Measurements from ENCODE around the gene PKNOX1. TPM values are rescaled to one million over a fixed set of nuclear protein-coding genes. Genes with fewer than 3 reads are reported as not detected.
"Not testable (repeated sequence)": the region's sequence is repeated elsewhere in the genome, so short reads cannot be mapped to it uniquely, and the experiment has no call there.

Gene PKNOX1
- polyA plus RNA-seq, 2 donors = 6.0 to 7.1 TPM

DNA sequence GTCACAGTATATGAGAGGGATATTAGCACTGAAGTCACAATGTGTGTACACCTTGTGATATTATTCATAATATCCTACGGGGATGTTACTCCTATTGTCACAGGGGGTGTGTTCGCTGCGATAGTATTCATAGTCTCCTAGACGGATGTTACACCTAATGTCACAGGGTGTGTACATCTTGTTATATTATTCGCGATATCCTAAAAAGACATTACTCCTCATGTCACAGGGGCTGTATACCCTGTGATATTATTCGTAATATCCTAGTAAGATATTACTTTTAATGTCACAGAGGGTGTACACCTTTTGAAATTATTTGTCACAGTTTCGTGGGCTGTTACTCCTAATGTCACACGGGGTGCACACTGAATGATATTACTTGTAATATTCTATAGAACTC, 23.2 kb upstream of the PKNOX1 start:
- not testable (repeated sequence) for H3K4me3 ChIP-seq (ENCODE audit: low read depth in 1 of 2, low read length in 2 of 2); H3K36me3 ChIP-seq (ENCODE audit: control insufficient read depth in 2 of 2, insufficient read depth in 2 of 2, low read length in 1 of 2); H3K27ac ChIP-seq (ENCODE audit: low read depth in 2 of 2, low read length in 1 of 2); H3K4me1 ChIP-seq (ENCODE audit: control insufficient read depth in 2 of 2, insufficient read depth in 2 of 2, low read length in 1 of 2); H3K9me3 ChIP-seq (ENCODE audit: control insufficient read depth in 2 of 2, insufficient read depth in 1 of 2, low read depth in 1 of 2, low read length in 1 of 2); H3K27me3 ChIP-seq (ENCODE audit: control insufficient read depth in 1 of 2, insufficient read depth in 2 of 2, low read length in 2 of 2)
- WGBS, 2 donors = 91 to 95% methylated on average over 9 of the region's 9 CpGs

DNA sequence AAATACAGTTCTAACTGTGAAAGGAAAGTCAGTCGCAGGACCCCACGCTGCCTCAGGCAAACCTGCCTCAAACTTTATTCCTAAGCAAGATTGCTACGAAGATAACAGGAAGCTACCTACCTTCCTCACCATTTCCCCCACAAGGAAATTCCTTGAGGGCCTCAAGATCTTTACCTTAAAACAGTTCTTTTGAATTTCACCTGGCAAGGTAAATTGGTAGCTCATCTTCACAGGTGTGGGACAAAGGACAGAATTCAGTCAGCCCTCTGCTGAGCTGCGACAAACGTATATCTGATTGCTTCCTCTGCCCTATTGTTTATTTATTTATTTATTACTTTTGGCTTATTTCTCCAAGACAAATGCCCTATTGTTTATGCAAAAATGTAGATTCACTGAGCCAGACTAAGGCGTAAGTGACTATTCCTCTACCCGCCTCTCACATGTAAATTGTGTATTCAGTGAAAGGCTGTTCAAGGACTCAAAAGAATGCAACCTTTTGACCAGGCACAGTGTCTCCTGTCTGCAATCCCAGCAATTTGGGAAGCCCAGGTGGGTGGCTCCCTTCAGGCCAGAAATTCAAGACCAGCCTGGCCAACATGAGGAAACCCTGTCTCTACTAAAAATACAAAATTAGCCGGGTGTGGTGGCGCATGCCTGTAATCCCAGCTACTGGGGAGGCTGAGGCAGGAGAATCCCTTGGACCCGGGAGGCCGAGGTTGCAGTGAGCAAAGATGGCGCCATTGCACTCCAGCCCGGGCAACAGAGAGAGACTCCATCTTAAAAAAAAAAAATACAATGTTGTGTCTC, 17.3 kb upstream of the PKNOX1 start:
- no peaks in the 10 kb centered on the region for H3K4me1 ChIP-seq (ENCODE audit: control insufficient read depth in 2 of 2, insufficient read depth in 2 of 2, low read length in 1 of 2)
- H3K9me3 ChIP-seq (ENCODE audit: control insufficient read depth in 2 of 2, insufficient read depth in 1 of 2, low read depth in 1 of 2, low read length in 1 of 2) = no peaks in the 10 kb centered on the region
- H3K36me3 ChIP-seq (ENCODE audit: control insufficient read depth in 2 of 2, insufficient read depth in 2 of 2, low read length in 1 of 2) = no peaks in the 10 kb centered on the region
- WGBS, 2 donors = 83 to 87% methylated on average over 13 of the region's 13 CpGs
- H3K27me3 ChIP-seq (ENCODE audit: control insufficient read depth in 1 of 2, insufficient read depth in 2 of 2, low read length in 2 of 2) = no peaks in the 10 kb centered on the region
- H3K27ac ChIP-seq (ENCODE audit: low read depth in 2 of 2, low read length in 1 of 2) = no peak overlapping the region
- no peak overlapping the region for H3K4me3 ChIP-seq (ENCODE audit: low read depth in 1 of 2, low read length in 2 of 2)

DNA sequence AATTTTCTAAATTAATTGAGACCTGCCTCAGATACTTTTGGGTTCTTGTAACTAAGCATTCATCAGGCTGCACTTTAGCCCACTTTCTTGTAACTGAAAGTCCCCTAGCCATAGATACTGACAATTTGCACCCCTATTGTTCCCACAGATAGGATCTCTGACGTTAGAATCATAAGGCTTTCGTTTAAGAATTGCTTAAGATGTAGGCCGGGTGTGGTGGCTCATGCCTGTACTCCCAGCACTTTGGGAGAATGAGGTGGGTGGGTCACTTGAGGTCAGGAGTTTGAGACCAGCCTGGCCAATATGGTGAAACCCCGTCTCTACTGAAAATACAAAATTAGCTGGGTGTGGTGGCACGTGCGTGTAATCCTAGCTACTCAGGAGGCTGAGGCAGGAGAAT, 16.2 kb upstream of the PKNOX1 start:
- not testable (repeated sequence) for H3K27me3 ChIP-seq (ENCODE audit: control insufficient read depth in 1 of 2, insufficient read depth in 2 of 2, low read length in 2 of 2); H3K4me1 ChIP-seq (ENCODE audit: control insufficient read depth in 2 of 2, insufficient read depth in 2 of 2, low read length in 1 of 2); H3K4me3 ChIP-seq (ENCODE audit: low read depth in 1 of 2, low read length in 2 of 2); H3K36me3 ChIP-seq (ENCODE audit: control insufficient read depth in 2 of 2, insufficient read depth in 2 of 2, low read length in 1 of 2); H3K27ac ChIP-seq (ENCODE audit: low read depth in 2 of 2, low read length in 1 of 2); H3K9me3 ChIP-seq (ENCODE audit: control insufficient read depth in 2 of 2, insufficient read depth in 1 of 2, low read depth in 1 of 2, low read length in 1 of 2)
- WGBS, 2 donors = 69 to 73% methylated on average over 6 of the region's 6 CpGs

DNA sequence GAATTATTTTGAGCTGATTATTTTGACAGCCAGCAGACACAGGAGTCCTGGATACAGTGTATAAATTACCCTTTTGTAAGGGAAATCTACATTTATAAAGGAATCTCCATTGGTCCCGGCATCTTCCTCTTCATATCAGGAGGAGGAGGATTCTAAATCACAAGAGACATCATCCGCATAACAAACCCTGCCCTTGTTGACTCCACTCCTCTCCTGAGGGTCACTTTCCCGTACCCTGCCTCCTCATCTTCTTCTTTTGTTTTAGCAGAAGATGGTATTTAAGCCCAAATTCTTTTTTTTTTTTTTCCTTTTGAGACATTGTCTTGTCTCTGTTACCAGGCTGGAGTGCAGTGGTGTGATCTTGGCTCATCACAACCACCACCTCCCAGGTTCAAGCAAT, 14.6 kb upstream of the PKNOX1 start:
- WGBS, 2 donors = 88 to 89% methylated on average over 3 of the region's 3 CpGs
- H3K9me3 ChIP-seq (ENCODE audit: control insufficient read depth in 2 of 2, insufficient read depth in 1 of 2, low read depth in 1 of 2, low read length in 1 of 2) = no peaks in the 10 kb centered on the region
- no peaks in the 10 kb centered on the region for H3K4me1 ChIP-seq (ENCODE audit: control insufficient read depth in 2 of 2, insufficient read depth in 2 of 2, low read length in 1 of 2)
- H3K36me3 ChIP-seq (ENCODE audit: control insufficient read depth in 2 of 2, insufficient read depth in 2 of 2, low read length in 1 of 2) = no peaks in the 10 kb centered on the region
- H3K27me3 ChIP-seq (ENCODE audit: control insufficient read depth in 1 of 2, insufficient read depth in 2 of 2, low read length in 2 of 2) = no peaks in the 10 kb centered on the region
- no peak overlapping the region for H3K4me3 ChIP-seq (ENCODE audit: low read depth in 1 of 2, low read length in 2 of 2)
- H3K27ac ChIP-seq (ENCODE audit: low read depth in 2 of 2, low read length in 1 of 2) = no peak overlapping the region

DNA sequence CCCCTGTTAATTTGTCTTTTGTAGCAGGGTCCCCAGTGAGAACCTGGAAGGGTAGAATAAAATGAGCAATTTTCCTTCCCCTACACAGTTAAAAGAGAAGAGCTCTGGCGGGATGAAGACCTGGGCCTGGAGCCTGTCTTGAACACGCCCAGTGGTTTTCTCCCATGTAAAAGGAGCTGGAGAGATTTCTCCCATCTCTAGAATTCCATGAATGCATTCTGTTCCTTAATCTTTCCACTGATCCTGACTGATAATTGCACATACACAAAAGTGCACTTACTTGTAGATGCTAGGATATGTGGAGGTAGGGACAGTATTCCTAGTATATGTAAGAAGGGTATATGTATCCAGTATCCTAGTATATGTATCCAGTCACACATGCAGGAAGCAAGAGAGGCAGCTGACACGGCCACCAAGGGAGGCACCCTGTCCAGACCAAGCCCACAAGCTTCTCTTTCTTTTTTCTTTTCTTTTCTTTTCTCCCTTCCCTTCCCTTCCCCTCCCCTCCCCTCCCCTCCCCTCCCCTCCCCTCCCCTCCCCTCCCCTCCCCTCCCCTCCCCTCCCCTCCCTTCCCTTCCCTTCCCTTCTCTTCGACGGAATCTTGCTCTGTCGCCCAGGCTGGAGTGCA, 11.9 kb upstream of the PKNOX1 start:
- Histone ChIP-seq H3K27me3 (ENCODE audit: control insufficient read depth in 1 of 2, insufficient read depth in 2 of 2, low read length in 2 of 2) (no peaks in the 10 kb centered on the region), H3K4me1 (ENCODE audit: control insufficient read depth in 2 of 2, insufficient read depth in 2 of 2, low read length in 1 of 2) (no peaks in the 10 kb centered on the region), H3K4me3 (ENCODE audit: low read depth in 1 of 2, low read length in 2 of 2) (no peak overlapping the region), H3K9me3 (ENCODE audit: control insufficient read depth in 2 of 2, insufficient read depth in 1 of 2, low read depth in 1 of 2, low read length in 1 of 2) (no peaks in the 10 kb centered on the region), H3K36me3 (ENCODE audit: control insufficient read depth in 2 of 2, insufficient read depth in 2 of 2, low read length in 1 of 2) (no peaks in the 10 kb centered on the region), H3K27ac (ENCODE audit: low read depth in 2 of 2, low read length in 1 of 2) (no peak overlapping the region)
- 77% methylated on average over 3 to 6 of the region's 6 CpGs for WGBS, 2 donors

DNA sequence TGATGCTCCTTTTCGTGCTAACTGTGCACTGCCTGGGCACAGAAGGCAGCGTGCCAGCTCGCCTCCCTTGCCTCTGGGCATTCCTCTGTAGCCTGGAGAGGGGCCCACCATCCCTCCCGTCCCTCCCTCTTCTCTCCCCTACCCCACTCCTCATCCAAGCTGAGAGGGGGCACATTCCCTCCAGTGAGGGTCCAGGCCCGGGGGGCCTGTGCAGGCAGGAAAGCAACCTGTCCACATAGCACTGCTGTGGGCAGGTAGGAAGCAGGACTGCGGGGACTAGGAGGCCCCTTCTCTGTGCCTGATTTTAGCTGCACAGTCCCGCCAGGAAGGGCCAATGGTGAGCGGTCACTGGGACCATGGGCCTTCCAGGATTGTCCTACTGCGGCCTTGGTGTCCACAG, 10.3 kb upstream of the PKNOX1 start:
- Histone ChIP-seq H3K4me1 (ENCODE audit: control insufficient read depth in 2 of 2, insufficient read depth in 2 of 2, low read length in 1 of 2) (no peaks in the 10 kb centered on the region), H3K27ac (ENCODE audit: low read depth in 2 of 2, low read length in 1 of 2) (no peak overlapping the region), H3K27me3 (ENCODE audit: control insufficient read depth in 1 of 2, insufficient read depth in 2 of 2, low read length in 2 of 2) (no peaks in the 10 kb centered on the region), H3K36me3 (ENCODE audit: control insufficient read depth in 2 of 2, insufficient read depth in 2 of 2, low read length in 1 of 2) (no peaks in the 10 kb centered on the region), H3K9me3 (ENCODE audit: control insufficient read depth in 2 of 2, insufficient read depth in 1 of 2, low read depth in 1 of 2, low read length in 1 of 2) (no peaks in the 10 kb centered on the region), H3K4me3 (ENCODE audit: low read depth in 1 of 2, low read length in 2 of 2) (no peak overlapping the region)
- WGBS, 2 donors = 85 to 86% methylated on average over 9 of the region's 9 CpGs

DNA sequence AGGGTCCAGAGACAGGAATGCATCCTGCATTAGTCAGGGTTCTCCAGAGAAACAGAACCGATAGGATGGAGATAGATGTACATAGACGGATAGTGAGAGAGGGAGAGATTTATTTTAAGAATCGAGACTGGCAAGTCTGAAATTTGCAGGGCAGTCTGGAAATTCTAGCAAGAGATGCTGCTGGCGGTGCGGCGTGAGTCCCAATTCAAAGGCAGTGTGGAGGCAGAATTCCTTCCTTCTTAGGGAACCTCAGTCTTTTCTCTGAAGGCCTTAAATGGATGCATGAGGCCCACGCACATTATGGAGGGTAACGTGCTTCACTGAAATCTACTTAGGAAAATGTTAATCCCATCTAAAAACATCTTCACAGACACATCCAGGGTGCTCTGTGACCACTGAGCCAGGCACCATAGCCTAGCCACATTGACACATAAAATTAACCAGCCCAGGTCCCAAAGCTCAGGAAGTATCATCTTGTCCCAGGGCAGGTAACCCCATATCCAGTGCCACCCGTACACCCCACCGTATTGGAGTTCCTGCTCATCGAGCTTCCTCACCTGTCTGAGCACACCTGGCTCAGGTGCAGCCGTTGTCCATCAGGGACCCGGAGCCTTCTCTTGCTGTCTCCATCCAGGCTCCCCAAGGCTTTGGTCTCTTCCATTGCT, 9.7 kb upstream of the PKNOX1 start:
- Histone ChIP-seq H3K27me3 (ENCODE audit: control insufficient read depth in 1 of 2, insufficient read depth in 2 of 2, low read length in 2 of 2) (no peaks in the 10 kb centered on the region), H3K36me3 (ENCODE audit: control insufficient read depth in 2 of 2, insufficient read depth in 2 of 2, low read length in 1 of 2) (no peaks in the 10 kb centered on the region), H3K9me3 (ENCODE audit: control insufficient read depth in 2 of 2, insufficient read depth in 1 of 2, low read depth in 1 of 2, low read length in 1 of 2) (no peaks in the 10 kb centered on the region), H3K27ac (ENCODE audit: low read depth in 2 of 2, low read length in 1 of 2) (no peak overlapping the region), H3K4me1 (ENCODE audit: control insufficient read depth in 2 of 2, insufficient read depth in 2 of 2, low read length in 1 of 2) (no peaks in the 10 kb centered on the region), H3K4me3 (ENCODE audit: low read depth in 1 of 2, low read length in 2 of 2) (no peak overlapping the region)
- 91 to 96% methylated on average over 13 of the region's 13 CpGs for WGBS, 2 donors

DNA sequence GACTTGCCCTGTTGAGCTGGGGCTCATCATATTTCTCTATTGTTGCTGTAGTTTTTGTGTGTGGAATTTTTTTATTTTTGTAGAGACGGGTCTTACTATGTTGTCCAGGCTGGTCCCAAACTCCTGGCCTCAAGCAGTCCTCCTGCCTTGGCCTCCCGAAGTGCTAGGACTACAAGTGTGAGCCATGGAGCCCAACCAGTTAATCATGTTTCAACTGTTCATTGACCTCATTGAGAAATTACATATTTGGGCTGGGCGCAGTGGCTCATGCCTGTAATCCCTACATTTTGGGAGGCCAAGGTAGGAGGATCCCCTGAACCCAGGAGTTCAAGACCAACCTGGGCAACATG, 9.2 kb upstream of the PKNOX1 start:
- H3K27ac ChIP-seq (ENCODE audit: low read depth in 2 of 2, low read length in 1 of 2) = no peak overlapping the region
- WGBS, 2 donors = 65 to 77% methylated on average over 3 of the region's 3 CpGs
- H3K9me3 ChIP-seq (ENCODE audit: control insufficient read depth in 2 of 2, insufficient read depth in 1 of 2, low read depth in 1 of 2, low read length in 1 of 2) = no peaks in the 10 kb centered on the region
- no peaks in the 10 kb centered on the region for H3K4me1 ChIP-seq (ENCODE audit: control insufficient read depth in 2 of 2, insufficient read depth in 2 of 2, low read length in 1 of 2)
- H3K4me3 ChIP-seq (ENCODE audit: low read depth in 1 of 2, low read length in 2 of 2) = no peak overlapping the region
- no peaks in the 10 kb centered on the region for H3K36me3 ChIP-seq (ENCODE audit: control insufficient read depth in 2 of 2, insufficient read depth in 2 of 2, low read length in 1 of 2)
- H3K27me3 ChIP-seq (ENCODE audit: control insufficient read depth in 1 of 2, insufficient read depth in 2 of 2, low read length in 2 of 2) = no peaks in the 10 kb centered on the region

DNA sequence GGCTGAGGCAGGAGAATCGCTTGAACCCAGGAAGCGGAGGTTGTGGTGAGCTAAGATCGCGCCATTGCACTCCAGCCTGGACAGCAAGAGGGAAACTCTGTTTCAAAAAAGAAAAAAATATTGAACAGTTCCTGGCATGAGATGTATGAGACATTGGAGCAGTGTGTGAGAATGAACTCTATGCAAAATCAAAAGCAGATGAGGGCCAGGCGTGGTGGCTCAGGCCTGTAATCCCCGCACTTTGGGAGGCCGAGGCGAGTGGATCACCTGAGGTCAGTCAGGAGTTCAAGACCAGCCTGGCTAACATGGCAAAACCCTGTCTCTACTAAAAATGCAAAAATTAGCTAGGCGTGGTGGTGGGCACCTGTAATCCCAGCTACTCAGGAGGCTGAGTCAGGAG, 6.7 kb upstream of the PKNOX1 start:
- not testable (repeated sequence) for H3K27me3 ChIP-seq (ENCODE audit: control insufficient read depth in 1 of 2, insufficient read depth in 2 of 2, low read length in 2 of 2); H3K4me3 ChIP-seq (ENCODE audit: low read depth in 1 of 2, low read length in 2 of 2); H3K36me3 ChIP-seq (ENCODE audit: control insufficient read depth in 2 of 2, insufficient read depth in 2 of 2, low read length in 1 of 2); H3K4me1 ChIP-seq (ENCODE audit: control insufficient read depth in 2 of 2, insufficient read depth in 2 of 2, low read length in 1 of 2); H3K9me3 ChIP-seq (ENCODE audit: control insufficient read depth in 2 of 2, insufficient read depth in 1 of 2, low read depth in 1 of 2, low read length in 1 of 2); H3K27ac ChIP-seq (ENCODE audit: low read depth in 2 of 2, low read length in 1 of 2)
- 95 to 97% methylated on average over 9 of the region's 9 CpGs for WGBS, 2 donors

DNA sequence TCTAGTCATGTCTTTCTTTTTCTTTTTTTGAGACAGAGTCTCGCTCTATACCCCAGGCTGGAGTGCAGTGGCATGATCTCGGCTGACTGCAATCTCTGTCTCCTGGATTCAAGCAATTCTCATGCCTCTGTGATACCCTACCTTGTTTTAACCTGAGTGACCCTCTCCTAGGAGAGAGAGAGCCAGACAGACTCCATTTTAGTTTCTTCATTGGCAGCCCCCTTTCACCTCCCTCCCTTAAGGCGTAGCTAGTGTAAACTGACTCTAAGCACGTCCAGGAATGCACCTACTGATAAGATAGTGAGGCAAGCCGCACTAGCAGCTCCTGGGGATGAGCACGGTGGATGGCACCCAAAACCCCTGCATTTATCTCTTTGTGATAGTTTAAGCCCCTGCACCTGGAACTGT, 5.2 kb upstream of the PKNOX1 start:
- peaks cover 0 to 7% of the 10 kb centered on the region in 2 donors for H3K4me1 ChIP-seq (ENCODE audit: control insufficient read depth in 2 of 2, insufficient read depth in 2 of 2, low read length in 1 of 2)
- no peaks in the 10 kb centered on the region for H3K27me3 ChIP-seq (ENCODE audit: control insufficient read depth in 1 of 2, insufficient read depth in 2 of 2, low read length in 2 of 2)
- 61 to 69% methylated on average over 6 of the region's 6 CpGs for WGBS, 2 donors
- H3K27ac ChIP-seq (ENCODE audit: low read depth in 2 of 2, low read length in 1 of 2) = no peak overlapping the region
- H3K36me3 ChIP-seq (ENCODE audit: control insufficient read depth in 2 of 2, insufficient read depth in 2 of 2, low read length in 1 of 2) = no peaks in the 10 kb centered on the region
- H3K9me3 ChIP-seq (ENCODE audit: control insufficient read depth in 2 of 2, insufficient read depth in 1 of 2, low read depth in 1 of 2, low read length in 1 of 2) = no peaks in the 10 kb centered on the region
- H3K4me3 ChIP-seq (ENCODE audit: low read depth in 1 of 2, low read length in 2 of 2) = no peak overlapping the region

Data from esophagus (tissue), 2 donors.